ENCODE results near the gene ABHD5.

ABHD5 gene

GRCh38 chr3:43755516-43756200 is 64.9 kb downstream of the ABHD5 start:
- no peak for DNase-seq (ENCODE audit: low spot score)
- in situ Hi-C loops (cut with MboI; ENCODE audit: low pct_unique_long_range_greater_than_20kb, low sequenced_read_pairs, unreplicated experiment), result no loop called here
- TF ChIP-seq CTCF (IDR thresholded peaks at IDR 0.05; ENCODE audit: extremely low read depth, insufficient read depth, missing control alignments), result no peak

DNA sequence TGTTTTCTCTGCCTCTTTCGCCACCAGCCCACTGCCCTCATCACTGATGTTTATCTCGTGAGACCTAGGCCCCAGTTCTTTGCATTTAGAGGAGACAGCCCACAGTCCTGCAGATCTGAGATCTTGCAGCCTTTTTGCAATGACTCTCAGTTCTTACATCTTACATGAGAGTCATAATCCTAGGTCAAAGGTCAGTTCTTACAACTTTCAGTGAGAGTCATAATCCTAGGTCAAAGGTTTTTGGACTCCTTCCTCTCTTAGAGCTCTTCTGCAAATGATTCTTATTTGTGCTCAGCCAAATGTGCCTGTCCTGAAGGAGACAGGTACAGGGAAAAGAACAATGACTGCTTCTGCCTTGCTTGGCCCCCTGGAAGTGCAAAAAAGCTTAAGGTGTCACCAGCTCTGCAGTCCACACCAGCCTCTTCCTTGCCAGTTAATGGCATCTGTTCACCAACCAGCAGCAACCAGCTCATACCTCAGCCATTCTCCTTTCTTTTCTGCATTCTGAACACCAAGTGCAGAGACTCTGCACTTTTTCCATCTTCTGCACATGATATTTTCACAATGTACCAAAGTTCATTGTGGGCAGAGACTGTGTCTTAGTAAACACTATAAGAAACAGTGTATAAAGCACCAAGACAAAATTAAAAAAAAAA is 67.1 kb downstream of the ABHD5 start:
- TF ChIP-seq CTCF (IDR thresholded peaks at IDR 0.05; ENCODE audit: extremely low read depth, insufficient read depth, missing control alignments), result no peak
- DNase-seq (ENCODE audit: low spot score), result no peak
- in situ Hi-C loops (cut with MboI; ENCODE audit: low pct_unique_long_range_greater_than_20kb, low sequenced_read_pairs, unreplicated experiment), result no loop called here

- no peak for DNase-seq (ENCODE audit: low spot score)
- no peak for TF ChIP-seq CTCF (IDR thresholded peaks at IDR 0.05; ENCODE audit: extremely low read depth, insufficient read depth, missing control alignments)
- in situ Hi-C loops (cut with MboI; ENCODE audit: low pct_unique_long_range_greater_than_20kb, low sequenced_read_pairs, unreplicated experiment), result no loop called here
Measured at GRCh38 chr3:43758592-43759225, 68.0 kb downstream of the ABHD5 start.

DNA sequence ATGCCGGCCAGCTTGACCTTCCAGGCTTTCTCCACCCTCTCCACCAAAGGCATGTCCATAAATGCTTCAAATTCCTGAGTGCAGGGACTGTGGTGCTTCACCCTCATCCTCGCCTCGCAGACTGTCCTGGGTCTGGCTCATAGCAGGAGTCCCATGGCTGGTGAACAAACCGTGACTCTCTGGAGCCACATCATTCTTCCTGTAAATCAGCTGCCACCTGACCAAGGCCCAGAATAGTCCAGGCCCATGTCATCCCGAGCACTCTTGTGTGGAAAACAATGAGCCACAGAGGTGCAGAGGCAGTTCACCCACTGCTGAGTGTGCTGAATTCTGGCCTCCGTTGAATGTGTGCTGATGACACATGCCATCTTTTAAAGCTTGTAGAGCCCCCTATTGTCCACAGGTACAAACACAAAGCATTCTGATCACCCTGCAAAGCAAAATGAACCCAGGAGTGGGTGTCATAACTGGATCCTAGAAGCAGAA is 68.6 kb downstream of the ABHD5 start:
- TF ChIP-seq CTCF (IDR thresholded peaks at IDR 0.05; ENCODE audit: extremely low read depth, insufficient read depth, missing control alignments), result peak; percentile 38
- in situ Hi-C loops (cut with MboI; ENCODE audit: low pct_unique_long_range_greater_than_20kb, low sequenced_read_pairs, unreplicated experiment), result no loop called here
- no peak for DNase-seq (ENCODE audit: low spot score)

DNA sequence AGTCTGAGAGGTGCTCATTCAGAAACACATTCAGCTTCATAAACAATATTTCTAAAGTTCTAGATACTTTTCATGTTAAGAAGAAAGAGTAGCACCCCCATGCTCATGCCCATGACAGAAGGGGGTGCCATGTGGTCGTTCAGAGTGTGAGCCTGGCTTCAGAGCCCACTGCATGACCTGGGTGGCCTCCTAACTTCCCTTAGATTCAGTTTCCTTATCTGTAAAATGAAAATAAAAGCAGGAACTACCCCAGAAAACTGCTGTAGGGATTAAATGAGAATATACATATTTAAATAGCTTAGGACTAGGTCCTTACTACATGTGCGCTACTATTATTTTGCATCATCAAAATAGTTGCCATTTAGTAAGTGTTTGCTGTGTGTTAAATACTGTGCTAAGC is 69.2 kb downstream of the ABHD5 start:
- no peak for TF ChIP-seq CTCF (IDR thresholded peaks at IDR 0.05; ENCODE audit: extremely low read depth, insufficient read depth, missing control alignments)
- in situ Hi-C loops (cut with MboI; ENCODE audit: low pct_unique_long_range_greater_than_20kb, low sequenced_read_pairs, unreplicated experiment), result no loop called here
- no peak for DNase-seq (ENCODE audit: low spot score)

GRCh38 chr3:43760938-43761337 is 70.2 kb downstream of the ABHD5 start:
- in situ Hi-C loops (cut with MboI; ENCODE audit: low pct_unique_long_range_greater_than_20kb, low sequenced_read_pairs, unreplicated experiment), result no loop called here
- DNase-seq (ENCODE audit: low spot score), result no peak
- no peak for TF ChIP-seq CTCF (IDR thresholded peaks at IDR 0.05; ENCODE audit: extremely low read depth, insufficient read depth, missing control alignments)
